MM.1S (cell line): ENCODE data around the gene IQCB1.
"Not testable (repeated sequence)": the region's sequence is repeated elsewhere in the genome, so short reads cannot be mapped to it uniquely, and the experiment has no call there.

Experiments used
- DNase-seq: peaks from one replicate; pipeline ENCODE4 v3.0.0-alpha.2; 2015
- H2AFZ ChIP-seq: fragments of 300-600 bp; sonication (generic); 2 replicates; pipeline ENCODE4 v1.6.0; 2016; ENCODE audit warnings: antibody characterized with exemption, low read length
- H3F3A ChIP-seq: fragments of 300-600 bp; sonication (generic); 2 replicates; pipeline ENCODE4 v1.6.1; 2016; ENCODE audit warnings: mild to moderate bottlenecking, antibody characterized with exemption, low read length, moderate library complexity, mixed read lengths; ENCODE audit not compliant: insufficient read depth
- H3K27ac ChIP-seq: fragments of 300-600 bp; sonication (generic); 2 replicates; pipeline ENCODE4 v1.5.1; 2016; ENCODE audit warnings: mild to moderate bottlenecking, low read length
- H3K27me3 ChIP-seq: fragments of 300-600 bp; sonication (generic); replicated peaks from 2 replicates; pipeline ENCODE4 v1.6.0; 2016; ENCODE audit warnings: low read length; ENCODE audit not compliant: insufficient read depth
- H3K36me3 ChIP-seq: fragments of 300-600 bp; sonication (generic); replicated peaks from 2 replicates; pipeline ENCODE4 v1.6.1; 2016; ENCODE audit warnings: mild to moderate bottlenecking, low read length, mixed read lengths; ENCODE audit not compliant: insufficient read depth
- H3K4me1 ChIP-seq: fragments of 300-600 bp; sonication (generic); 2 replicates; pipeline ENCODE4 v1.6.1; 2016; ENCODE audit warnings: low read length, mixed read lengths
- H3K4me2 ChIP-seq: fragments of 300-600 bp; sonication (generic); 2 replicates; pipeline ENCODE4 v1.6.0; 2016; ENCODE audit warnings: low read depth, low read length
- H3K4me3 ChIP-seq: fragments of 300-600 bp; sonication (generic); 2 replicates; pipeline ENCODE4 v1.5.1; 2016; ENCODE audit warnings: low read length, mixed read lengths
- H3K79me2 ChIP-seq: fragments of 300-600 bp; sonication (generic); 2 replicates; pipeline ENCODE4 v1.6.1; 2016; ENCODE audit warnings: mixed run types, low read length, mixed read lengths
- H3K9ac ChIP-seq: fragments of 300-600 bp; sonication (generic); 2 replicates; pipeline ENCODE4 v1.6.1; 2016; ENCODE audit warnings: low read length, mixed read lengths
- H3K9me2 ChIP-seq: fragments of 300-600 bp; sonication (generic); replicated peaks from 2 replicates; pipeline ENCODE4 v1.6.1; 2016; ENCODE audit warnings: mild to moderate bottlenecking, low read length, mixed read lengths; ENCODE audit not compliant: insufficient read depth
- H3K9me3 ChIP-seq: fragments of 300-600 bp; sonication (generic); replicated peaks from 2 replicates; pipeline ENCODE4 v1.6.1; 2016; ENCODE audit warnings: mild to moderate bottlenecking, low read length, mixed read lengths; ENCODE audit not compliant: insufficient read depth
- H4K20me1 ChIP-seq: fragments of 300-600 bp; sonication (generic); 2 replicates; pipeline ENCODE4 v1.6.1; 2016; ENCODE audit warnings: mild to moderate bottlenecking, low read length, moderate library complexity, mixed read lengths; ENCODE audit not compliant: insufficient read depth
- CTCF ChIP-seq: fragments of 300-600 bp; sonication (generic); IDR thresholded peaks from 2 replicates; pipeline ENCODE4 v1.5.1; 2016; ENCODE audit warnings: antibody characterized with exemption, low read length, mixed read lengths
- EZH2 ChIP-seq: fragments of 300-600 bp; sonication (generic); optimal IDR thresholded peaks from 2 replicates; pipeline ENCODE3; 2017; ENCODE audit warnings: low read depth, mild to moderate bottlenecking, antibody characterized with exemption, low read length, mixed read lengths
- EZH2phosphoT487 ChIP-seq: fragments of 300-600 bp; sonication (generic); IDR thresholded peaks from 2 replicates; pipeline ENCODE4 v1.6.1; 2018; ENCODE audit warnings: antibody characterized with exemption, low read length

Gene IQCB1

GRCh38 chr3:121747976-121748375 is 86.9 kb downstream of the IQCB1 start:
- Histone ChIP-seq H3K4me2 (peak overlapping the region; percentile 84), H3K4me1 (peaks cover 18% of the 10 kb centered on the region; the same call in 1 of the 2 replicates), H3K36me3 (0 out of 2 replicates have a peak, but pooled peaks cover 3% of the 10 kb centered on the region), H3K9me2 (no peaks in the 10 kb centered on the region), H2AFZ (no peak overlapping the region), H3K9me3 (no peaks in the 10 kb centered on the region), H3F3A (0 out of 2 replicates have a peak, but pooled peaks cover 8% of the 10 kb centered on the region), H3K79me2 (peaks cover 69% of the 10 kb centered on the region), H4K20me1 (no peaks in the 10 kb centered on the region), H3K27ac (no peak overlapping the region), H3K4me3 (peak overlapping the region; percentile 95), H3K9ac (peak overlapping the region; percentile 93; the same call in 1 of the 2 replicates), H3K27me3 (no peaks in the 10 kb centered on the region)
- no peak for TF ChIP-seq EZH2phosphoT487
- no peak for TF ChIP-seq CTCF
- TF ChIP-seq EZH2, result no peak
- DNase-seq, result no peak

GRCh38 chr3:121743106-121743505 is 91.8 kb downstream of the IQCB1 start:
- H3K27me3 ChIP-seq, H3K9me2 ChIP-seq, H3F3A ChIP-seq, H3K9ac ChIP-seq, DNase-seq, H3K9me3 ChIP-seq, H3K36me3 ChIP-seq, H3K4me2 ChIP-seq, H3K4me1 ChIP-seq, H3K4me3 ChIP-seq, H3K27ac ChIP-seq, H4K20me1 ChIP-seq, H2AFZ ChIP-seq: not testable (repeated sequence)
- H3K79me2 ChIP-seq, result peaks cover 88% of the 10 kb centered on the region

- Histone ChIP-seq H3K9me3 (no peaks in the 10 kb centered on the region), H3F3A (0 out of 2 replicates have a peak, but pooled peaks cover 4% of the 10 kb centered on the region), H3K4me1 (no peaks in the 10 kb centered on the region), H3K9ac (no peak overlapping the region), H3K9me2 (no peaks in the 10 kb centered on the region), H3K4me3 (no peak overlapping the region), H3K4me2 (no peak overlapping the region), H2AFZ (no peak overlapping the region), H3K27ac (no peak overlapping the region), H4K20me1 (peaks cover 3% of the 10 kb centered on the region; the same call in 1 of the 2 replicates), H3K27me3 (no peaks in the 10 kb centered on the region), H3K36me3 (no peaks in the 10 kb centered on the region), H3K79me2 (peaks cover 90% of the 10 kb centered on the region)
- no peak for DNase-seq
- TF ChIP-seq EZH2phosphoT487 (no peak), CTCF (no peak), EZH2 (no peak)
Measured at GRCh38 chr3:121740896-121741295, 94.0 kb downstream of the IQCB1 start.

- H3K4me1 ChIP-seq, result no peaks in the 10 kb centered on the region
- H3K4me2 ChIP-seq, result no peak overlapping the region
- H3K9me3 ChIP-seq, result no peaks in the 10 kb centered on the region
- no peak overlapping the region for H2AFZ ChIP-seq
- no peaks in the 10 kb centered on the region for H3K36me3 ChIP-seq
- TF ChIP-seq EZH2, result no peak
- TF ChIP-seq EZH2phosphoT487, result no peak
- TF ChIP-seq CTCF, result no peak
- no peak for DNase-seq
- peaks cover 92% of the 10 kb centered on the region for H3K79me2 ChIP-seq
- H4K20me1 ChIP-seq, result peaks cover 3% of the 10 kb centered on the region; the same call in 1 of the 2 replicates
- H3K9me2 ChIP-seq, result no peaks in the 10 kb centered on the region
- H3K27me3 ChIP-seq, result no peaks in the 10 kb centered on the region
- no peak overlapping the region for H3K9ac ChIP-seq
- no peak overlapping the region for H3K27ac ChIP-seq
- H3F3A ChIP-seq, result no peaks in the 10 kb centered on the region
- H3K4me3 ChIP-seq, result no peak overlapping the region
Measured at GRCh38 chr3:121739902-121740301, 95.0 kb downstream of the IQCB1 start.
